ENCODE results near the gene SLC35G3. TPM values are rescaled to one million over a fixed set of nuclear protein-coding genes. Genes with fewer than 3 reads are reported as not detected.
"Not testable (repeated sequence)": the region's sequence is repeated elsewhere in the genome, so short reads cannot be mapped to it uniquely, and the experiment has no call there.

SLC35G3 gene
- total RNA-seq, result not detected

DNA sequence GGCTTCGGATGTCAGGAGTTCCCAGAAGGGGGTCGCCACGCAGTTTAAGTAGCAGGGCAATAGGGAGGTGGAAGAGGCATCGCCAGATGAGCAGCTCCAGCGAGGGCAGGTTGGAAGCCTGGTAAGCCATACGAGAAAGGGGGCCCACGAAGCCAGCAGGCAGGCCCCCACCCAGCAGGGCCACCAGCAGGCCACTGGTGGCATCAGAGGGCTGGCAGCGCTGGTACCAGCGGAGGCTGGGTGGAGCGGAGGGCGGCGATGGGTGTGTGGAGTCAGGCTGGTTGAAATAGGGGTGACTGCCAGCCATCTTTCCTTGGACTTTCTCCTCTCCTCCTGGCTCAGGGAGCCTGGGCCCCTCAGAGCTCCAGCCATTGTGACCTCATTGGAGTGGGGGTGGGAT lies at the start of gene SLC35G3:
TSS of gene SLC35G3 (minus strand) at position 393 of the 400 bp plus-strand sequence. CDS start at position 307, 86 bp downstream.
- DNase-seq (ENCODE audit: low spot score), result not testable (repeated sequence)

- DNase-seq (ENCODE audit: low spot score), result peak; percentile 28
Measured at GRCh38 chr17:35243561-35244340, 49.6 kb upstream of the SLC35G3 start.

- DNase-seq (ENCODE audit: low spot score), result peak; percentile 97
Measured at GRCh38 chr17:35242805-35243560, 48.8 kb upstream of the SLC35G3 start, which contains the start of gene SLFN5. TSS of gene SLFN5 (plus strand) at chr17:35243072. CDS start at chr17:35258691, 15,619 bp downstream.

GRCh38 chr17:35242158-35242804 lies 48.1 kb upstream of the SLC35G3 start:
- peak; percentile 78 for DNase-seq (ENCODE audit: low spot score)

GRCh38 chr17:35241520-35241919 lies 47.3 kb upstream of the SLC35G3 start:
- no peak for DNase-seq (ENCODE audit: low spot score)

DNA sequence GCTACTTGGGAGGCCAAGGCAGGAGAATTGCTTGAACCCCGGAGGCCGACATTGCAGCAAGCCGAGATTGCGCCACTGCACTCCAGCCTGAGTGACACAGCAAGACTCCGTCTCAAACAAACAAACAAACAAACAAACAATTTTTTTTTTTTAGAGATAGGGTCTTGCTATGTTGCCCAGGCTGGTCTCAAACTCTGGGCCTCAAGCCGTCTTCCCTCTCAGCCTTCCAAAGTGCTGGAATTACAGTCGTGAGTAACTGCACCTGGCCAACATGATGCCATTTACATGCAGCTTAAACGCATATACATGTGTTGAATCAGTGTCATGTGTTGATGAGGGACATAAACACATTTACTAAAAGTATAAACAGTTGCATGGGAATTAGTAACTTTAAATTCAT lies 46.7 kb upstream of the SLC35G3 start:
- no peak for DNase-seq (ENCODE audit: low spot score)

DNA sequence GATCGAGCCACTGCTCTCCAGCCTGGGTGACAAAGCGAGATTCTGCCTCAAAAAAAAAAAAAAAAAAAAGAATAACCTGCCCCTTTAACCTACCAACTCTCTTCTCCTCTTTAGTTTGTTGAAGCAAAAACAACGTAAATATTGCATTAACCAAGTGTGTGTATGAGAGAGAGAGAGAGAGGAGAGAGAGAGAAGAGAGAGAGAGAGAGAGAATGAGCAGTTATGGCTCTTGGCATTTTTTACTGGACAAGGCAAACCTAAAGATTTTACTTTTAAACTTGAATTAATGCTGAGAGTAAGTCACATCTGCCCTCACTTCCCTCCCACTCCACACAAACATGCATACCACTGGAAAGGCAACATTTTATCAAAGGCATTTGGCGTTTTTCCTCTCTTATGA lies 45.6 kb upstream of the SLC35G3 start:
- DNase-seq (ENCODE audit: low spot score), result no peak

- DNase-seq (ENCODE audit: low spot score), result no peak
Measured at GRCh38 chr17:35238821-35239220, 44.6 kb upstream of the SLC35G3 start.

DNA sequence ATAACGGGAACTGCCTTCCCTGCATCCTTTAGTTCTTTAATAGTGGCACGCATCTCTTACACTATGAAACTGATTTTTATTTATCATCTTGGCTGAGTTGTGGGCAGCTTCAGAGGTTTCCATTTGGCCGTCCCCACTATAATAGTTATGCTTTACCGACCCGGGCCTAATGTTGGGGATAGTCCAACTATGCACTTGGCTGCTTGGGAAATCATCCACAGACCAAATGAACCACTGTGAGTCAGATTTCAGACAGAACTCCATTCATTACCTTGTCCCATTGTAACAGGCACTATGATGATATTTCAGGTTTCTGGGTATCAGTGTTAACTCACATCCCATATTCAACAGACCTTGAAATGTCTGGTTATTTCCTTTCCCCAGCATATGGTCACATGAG lies 42.6 kb upstream of the SLC35G3 start:
- DNase-seq (ENCODE audit: low spot score), result no peak

DNA sequence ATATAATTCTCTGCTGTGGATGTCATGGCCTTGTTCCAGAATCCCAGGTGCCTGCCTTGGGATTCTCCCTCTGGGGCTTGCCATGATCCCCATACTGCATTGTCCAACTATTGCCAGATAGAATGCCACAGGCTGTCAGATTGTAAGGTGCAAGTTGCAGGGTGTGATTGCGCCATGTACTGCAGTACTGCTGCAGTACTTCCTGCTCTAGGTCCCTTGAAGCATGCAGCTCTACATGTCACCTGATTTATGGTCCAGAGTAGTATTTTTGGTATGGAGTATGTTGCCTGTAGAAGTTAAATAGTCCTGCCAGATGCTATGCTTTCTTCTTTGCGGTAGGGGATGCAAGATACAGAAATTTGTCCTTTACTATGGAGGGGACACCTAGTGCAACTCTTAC lies 41.7 kb upstream of the SLC35G3 start:
- DNase-seq (ENCODE audit: low spot score), result no peak

- DNase-seq (ENCODE audit: low spot score), result no peak
Measured at GRCh38 chr17:35235289-35235688, 41.1 kb upstream of the SLC35G3 start.

GRCh38 chr17:35234315-35234714 lies 40.1 kb upstream of the SLC35G3 start:
- not testable (repeated sequence) for DNase-seq (ENCODE audit: low spot score)

- DNase-seq (ENCODE audit: low spot score), result no peak
Measured at GRCh38 chr17:35229638-35230037, 35.4 kb upstream of the SLC35G3 start.

DNA sequence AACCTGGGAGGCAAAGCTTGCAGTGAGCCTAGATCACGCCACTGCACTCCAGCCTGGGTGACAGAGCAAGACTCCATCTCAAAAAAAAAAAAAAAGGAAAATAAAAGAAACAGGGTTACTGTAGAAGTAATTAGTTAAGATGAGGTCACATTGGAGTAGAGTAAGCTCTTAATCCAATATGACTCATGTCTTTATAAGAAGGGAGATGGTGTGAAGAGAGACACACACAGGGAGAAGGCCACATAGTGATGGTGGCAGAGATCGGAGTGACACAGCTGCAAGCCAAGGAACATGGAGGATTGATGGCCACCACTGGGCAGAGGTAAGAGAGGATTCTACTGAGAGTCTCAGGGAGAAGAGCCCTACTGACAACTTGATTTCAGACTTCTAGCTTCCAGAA lies 33.4 kb upstream of the SLC35G3 start:
- DNase-seq (ENCODE audit: low spot score), result no peak

DNA sequence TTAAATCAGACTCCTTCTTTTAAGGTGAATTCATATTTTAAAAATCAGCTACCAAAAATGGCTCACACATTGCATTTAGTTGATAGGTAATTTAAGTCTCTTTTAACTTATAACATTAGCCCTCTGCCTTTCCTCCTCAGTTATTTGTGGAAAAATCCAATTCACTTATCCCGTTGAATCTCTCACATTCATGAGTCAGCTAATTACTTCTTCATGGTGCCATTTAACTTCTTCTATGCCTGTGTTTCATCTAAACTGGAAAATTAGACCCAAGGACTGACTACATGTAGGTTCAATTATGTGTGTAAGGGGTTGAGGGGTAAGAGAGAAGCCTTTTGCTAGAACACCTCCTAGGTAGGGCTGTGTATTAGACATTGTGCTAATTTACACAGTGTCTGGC lies 30.2 kb upstream of the SLC35G3 start:
- DNase-seq (ENCODE audit: low spot score), result no peak

DNA sequence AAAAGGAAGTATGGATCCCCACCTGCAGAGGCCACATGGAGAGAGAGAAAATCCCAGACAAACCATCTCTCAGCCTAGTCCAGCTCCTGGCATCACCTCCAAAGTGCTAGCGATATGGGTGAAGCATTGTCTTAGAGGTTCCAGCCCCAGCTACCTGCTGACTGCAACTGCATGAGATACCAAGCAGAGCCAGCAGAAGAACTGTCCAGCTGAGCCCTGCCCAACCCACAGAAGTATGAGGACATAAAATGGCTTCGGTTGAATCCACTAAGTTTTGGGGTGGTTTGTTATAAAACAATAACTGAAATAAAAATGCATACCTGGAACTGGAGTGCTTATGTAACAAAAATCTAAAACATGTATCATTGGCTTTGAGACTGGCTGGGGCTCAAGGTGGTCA lies 28.3 kb upstream of the SLC35G3 start:
- no peak for DNase-seq (ENCODE audit: low spot score)

DNA sequence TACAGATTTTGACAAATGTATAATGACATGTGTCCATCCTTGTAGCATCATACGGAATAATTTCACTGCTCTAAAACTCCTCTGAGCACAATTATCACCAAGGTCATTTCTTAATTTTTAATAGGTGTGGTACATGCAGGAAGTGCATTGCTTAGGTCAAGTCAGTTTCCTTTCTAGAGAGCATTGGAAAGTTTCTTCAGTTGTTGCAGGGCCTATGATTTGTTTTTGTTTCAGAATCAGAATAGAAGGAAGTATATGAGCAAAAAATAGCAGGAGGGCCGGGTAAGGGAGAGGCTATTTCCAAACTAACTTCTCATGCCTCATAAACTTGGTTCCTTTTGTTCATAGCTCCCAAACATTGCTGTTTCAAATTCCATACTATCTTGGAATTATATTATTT lies 24.7 kb upstream of the SLC35G3 start:
- DNase-seq (ENCODE audit: low spot score), result no peak

DNA sequence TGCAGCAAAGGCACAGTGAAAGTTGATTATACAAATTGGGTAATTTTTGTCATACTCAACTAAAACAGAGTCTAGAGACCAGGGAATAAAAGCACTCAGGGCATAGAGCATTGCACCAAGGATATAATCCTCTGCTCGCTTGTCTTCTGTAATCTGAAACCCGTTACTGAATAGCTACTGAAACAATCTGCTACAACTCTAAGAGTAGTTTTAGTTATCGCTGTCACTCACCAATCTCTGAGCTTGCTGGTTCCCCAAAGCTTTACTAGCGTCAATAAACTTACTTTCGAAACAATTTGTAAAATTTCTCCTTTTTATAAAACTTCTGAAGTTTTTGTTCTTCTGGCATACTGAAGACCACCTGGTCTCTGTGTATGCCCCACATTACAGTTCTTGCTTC lies 22.9 kb upstream of the SLC35G3 start:
- DNase-seq (ENCODE audit: low spot score), result no peak

DNA sequence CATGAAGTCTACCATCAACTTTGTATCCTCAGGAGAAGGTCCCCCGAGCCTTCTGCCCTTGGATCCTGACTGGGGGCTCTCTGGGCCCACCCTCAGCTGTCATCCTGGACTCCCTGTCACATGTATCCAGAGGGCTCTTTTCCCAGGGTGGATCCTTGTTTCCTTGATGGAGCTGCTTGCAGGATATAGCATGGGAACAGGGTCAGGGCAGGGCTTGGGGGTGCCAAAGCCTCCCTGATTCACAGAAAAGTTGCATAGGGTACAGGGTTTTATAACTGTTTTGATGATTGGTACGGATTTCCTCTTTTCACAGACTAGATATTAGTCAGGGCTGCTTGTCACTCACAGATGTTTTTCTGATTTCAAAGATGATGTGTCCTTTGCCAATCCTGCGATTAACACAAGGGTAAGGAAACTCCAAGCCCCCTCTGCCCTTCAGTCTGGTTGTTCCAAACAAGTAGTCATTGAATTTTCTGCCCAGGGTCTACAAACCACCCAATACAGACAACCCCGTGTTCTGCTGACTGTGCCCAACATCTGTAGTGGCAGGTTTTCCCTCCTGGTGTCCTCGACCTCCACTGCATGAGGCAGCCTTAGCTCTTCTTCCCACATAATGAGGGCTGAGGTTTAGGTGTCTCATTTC lies 20.6 kb upstream of the SLC35G3 start:
- DNase-seq (ENCODE audit: low spot score), result no peak

- no peak for DNase-seq (ENCODE audit: low spot score)
Measured at GRCh38 chr17:35214192-35214591, 20.0 kb upstream of the SLC35G3 start.

- no peak for DNase-seq (ENCODE audit: low spot score)
Measured at GRCh38 chr17:35213412-35213940, 19.3 kb upstream of the SLC35G3 start.

- DNase-seq (ENCODE audit: low spot score), result no peak
Measured at GRCh38 chr17:35212668-35213067, 18.5 kb upstream of the SLC35G3 start.
